Measurements from ENCODE around the gene KCND2. TPM values are rescaled to one million over a fixed set of nuclear protein-coding genes. Genes with fewer than 3 reads are reported as not detected.

Gene KCND2
- total and polyA plus RNA-seq, 2 of the 4 experiments (the other 2 are of a cell fraction), result under 0.01 TPM; not detected in 1

- H3K27ac ChIP-seq (ENCODE audit: insufficient read depth, low read length), result no peak overlapping the region
- H2BK20ac ChIP-seq (ENCODE audit: low read depth, low read length), result no peak overlapping the region
- H3K79me1 ChIP-seq (ENCODE audit: low read depth in 1 of 2, low read length in 2 of 2), result no peaks in the 10 kb centered on the region
- no peak overlapping the region for H2AK9ac ChIP-seq (replicated peaks; ENCODE audit: low read depth, low read length, poor library complexity)
- H3K4me3 ChIP-seq (ENCODE audit: insufficient read depth, low read depth, low read length), result no peak overlapping the region
- dilution Hi-C loops (cut with HindIII; ENCODE audit: low sequenced_read_pairs, unreplicated experiment), result no loop called here
- ChIA-PET POLR2A (ENCODE audit: unreplicated experiment) (interaction anchor here (0.7 kb wide), 1 partner anchor 125 kb away, joined by 13 read pairs; no protein-coding TSS in a partner anchor), CTCF (no interaction called here)
- 100% methylated on average over 2 of the region's 4 CpGs; no CpG with 5 or more reads in 1 of the 2 experiments for WGBS, 2 experiments (ENCODE audit: extremely low coverage in 2 of 2, insufficient read length in 1 of 2)
- intact Hi-C loops (cut with micrococcal nuclease), result no loop called here
- H3K4me1 ChIP-seq (ENCODE audit: control insufficient read depth, insufficient read depth, low read length), result no peaks in the 10 kb centered on the region
- no peak overlapping the region for H2AFZ ChIP-seq (replicated peaks; ENCODE audit: low read length, poor library complexity)
- no peak overlapping the region for H2BK5ac ChIP-seq (ENCODE audit: low read depth, low read length, poor library complexity, severe bottlenecking)
- H3K4ac ChIP-seq (ENCODE audit: low read depth, low read length), result no peak overlapping the region
- no peak overlapping the region for H3K9ac ChIP-seq (ENCODE audit: low read depth, low read length)
- H4K5ac ChIP-seq (ENCODE audit: low read depth, low read length), result no peak overlapping the region
- H2BK120ac ChIP-seq (ENCODE audit: low read depth, low read length), result no peak overlapping the region
- H3K18ac ChIP-seq (ENCODE audit: low read depth, low read length), result no peak overlapping the region
- H3K9me1 ChIP-seq (ENCODE audit: insufficient read depth, low read length), result no peaks in the 10 kb centered on the region
- no peaks in the 10 kb centered on the region for H3K36me3 ChIP-seq (ENCODE audit: control insufficient read depth, insufficient read depth, low read length)
- BruUV-seq (replicated peaks), result no TSS peak
- H3K14ac ChIP-seq (replicated peaks; ENCODE audit: low read depth, low read length), result no peak overlapping the region
- TF ChIP-seq CEBPB (IDR thresholded peaks at IDR 0.05; ENCODE audit: low read depth, low read length) (no peak), ELK1 (IDR thresholded peaks at IDR 0.05; ENCODE audit: borderline replicate concordance, low read depth, low read length) (no peak), POLR2A (IDR thresholded peaks at IDR 0.05; ENCODE audit: low read depth, low read length) (no peak), SMC3 (IDR thresholded peaks at IDR 0.05; ENCODE audit: low read depth, low read length) (no peak), RAD21 (IDR thresholded peaks at IDR 0.05; ENCODE audit: low read length) (no peak), CHD1 (IDR thresholded peaks at IDR 0.05; ENCODE audit: low read depth, low read length) (no peak), RFX5 (IDR thresholded peaks at IDR 0.05; ENCODE audit: low read depth, low read length) (no peak), RCOR1 (IDR thresholded peaks at IDR 0.05; ENCODE audit: insufficient replicate concordance, low read length) (no peak)
- TF ChIP-seq, protein P1, sequence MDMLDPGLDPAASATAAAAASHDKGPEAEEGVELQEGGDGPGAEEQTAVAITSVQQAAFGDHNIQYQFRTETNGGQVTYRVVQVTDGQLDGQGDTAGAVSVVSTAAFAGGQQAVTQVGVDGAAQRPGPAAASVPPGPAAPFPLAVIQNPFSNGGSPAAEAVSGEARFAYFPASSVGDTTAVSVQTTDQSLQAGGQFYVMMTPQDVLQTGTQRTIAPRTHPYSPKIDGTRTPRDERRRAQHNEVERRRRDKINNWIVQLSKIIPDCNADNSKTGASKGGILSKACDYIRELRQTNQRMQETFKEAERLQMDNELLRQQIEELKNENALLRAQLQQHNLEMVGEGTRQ (IDR thresholded peaks at IDR 0.05; ENCODE audit: low read depth, low read length), result no peak
- H2BK15ac ChIP-seq (ENCODE audit: low read depth, low read length), result no peak overlapping the region
- H3K4me2 ChIP-seq (ENCODE audit: low read depth, low read length), result no peak overlapping the region
- no peaks in the 10 kb centered on the region for H3K9me3 ChIP-seq (ENCODE audit: control insufficient read depth, insufficient read depth, low read length)
- no peaks in the 10 kb centered on the region for H4K20me1 ChIP-seq (ENCODE audit: insufficient read depth, low read length)
- in situ Hi-C loops (cut with MboI; ENCODE audit: low sequenced_read_pairs), result no loop called here
- H3K56ac ChIP-seq (ENCODE audit: extremely low read depth, insufficient read depth, low read length), result no peak overlapping the region
- no peak for DNase-seq
- no peak for ATAC-seq (ENCODE audit: low read depth)
- no peak overlapping the region for H2AK5ac ChIP-seq (ENCODE audit: low read depth, low read length)
- no peak overlapping the region for H4K91ac ChIP-seq (ENCODE audit: insufficient read depth, low read depth, low read length)
- peaks cover 5% of the 10 kb centered on the region for H3K27me3 ChIP-seq (ENCODE audit: control insufficient read depth, insufficient read depth, low read length)
- no peak overlapping the region for H3K23ac ChIP-seq (ENCODE audit: low read depth, low read length)
- H4K8ac ChIP-seq (ENCODE audit: low read depth in 2 of 2, low read length in 2 of 2), result no peak overlapping the region
These were observed 444.2 kb downstream of the KCND2 start for GRCh38 chr7:120717166-120717565.
